ENCODE measurements around the gene OR2A5. TPM values are rescaled to one million over a fixed set of nuclear protein-coding genes. Genes with fewer than 3 reads are reported as not detected.

Gene OR2A5, protein sequence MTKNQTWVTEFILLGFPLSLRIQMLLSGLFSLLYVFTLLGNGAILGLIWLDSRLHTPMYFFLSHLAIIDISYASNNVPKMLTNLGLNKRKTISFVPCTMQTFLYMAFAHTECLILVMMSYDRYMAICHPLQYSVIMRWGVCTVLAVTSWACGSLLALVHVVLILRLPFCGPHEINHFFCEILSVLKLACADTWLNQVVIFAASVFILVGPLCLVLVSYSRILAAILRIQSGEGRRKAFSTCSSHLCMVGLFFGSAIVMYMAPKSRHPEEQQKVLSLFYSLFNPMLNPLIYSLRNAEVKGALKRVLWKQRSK
- total RNA-seq, result not detected in 2 replicates

DNA sequence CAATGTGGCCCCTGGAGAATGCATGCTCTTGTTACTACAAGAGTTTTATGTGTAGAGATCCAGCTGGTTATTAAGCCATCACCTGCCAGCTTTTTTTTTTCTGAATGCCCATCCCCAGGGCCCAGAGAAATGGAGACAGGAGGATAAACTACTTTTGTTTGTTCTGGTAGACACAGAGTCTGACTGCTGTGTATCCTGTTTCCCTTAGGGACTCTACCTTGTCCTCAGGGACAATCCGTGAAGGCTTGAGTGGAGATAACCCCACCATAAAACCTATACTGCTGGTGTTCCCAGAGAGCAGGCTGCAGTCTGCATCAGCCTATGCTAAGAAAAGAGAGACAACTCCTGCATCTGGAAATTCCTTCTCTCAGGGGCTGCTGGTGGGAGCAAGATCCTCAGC, at the start of gene OR2A5:
Gene OR2A5 (plus strand): TSS at position 301 of the 400 bp plus-strand sequence. CDS start 1,454 bp downstream, outside the sequence.

DNA sequence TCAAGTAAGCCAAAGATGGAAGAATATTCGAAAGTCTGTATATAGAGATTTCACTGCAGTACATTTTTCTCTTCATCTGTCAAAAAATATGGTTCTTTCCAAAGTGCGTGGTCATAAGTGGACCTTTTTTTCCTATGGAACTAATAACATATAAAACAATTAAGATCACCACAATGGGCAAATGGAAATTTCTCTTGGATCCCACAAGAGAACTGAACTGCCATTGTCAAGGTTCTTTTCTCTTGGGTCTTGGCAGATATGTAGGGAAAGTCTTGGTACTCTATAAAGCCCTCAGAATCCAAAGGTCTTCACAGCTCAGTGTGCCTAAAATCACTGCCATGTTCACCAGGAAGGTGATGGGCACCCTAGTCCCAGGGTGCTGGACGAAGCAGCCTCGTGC, 48.7 kb upstream of the OR2A5 start, which contains the start of gene OR6B1:
Gene OR6B1 (plus strand): TSS at position 301 of the 400 bp plus-strand sequence. CDS start 3,677 bp downstream, outside the sequence.

DNA sequence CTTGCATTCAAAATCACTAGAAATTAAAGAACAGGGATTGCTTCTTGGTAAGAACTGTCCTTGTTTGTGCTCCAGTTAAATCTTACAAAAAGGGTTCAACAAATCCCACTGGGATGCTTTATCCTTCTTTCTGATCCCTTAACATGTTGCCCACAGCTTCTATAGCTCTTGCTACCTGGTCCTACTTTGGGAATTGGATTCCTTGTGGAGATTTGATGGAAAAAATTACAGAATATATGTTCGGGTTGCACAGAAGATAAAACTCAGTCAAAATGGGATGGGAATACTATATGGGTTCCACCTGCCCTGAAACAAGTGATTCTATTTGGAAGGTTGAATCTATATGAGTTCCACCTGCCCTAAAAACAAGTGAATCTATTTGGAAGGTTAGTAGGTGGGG, 20.8 kb downstream of the OR2A5 start, which contains the start of gene OR2A25:
Gene OR2A25 (plus strand): TSS at position 301 of the 400 bp plus-strand sequence. CDS start 4,409 bp downstream, outside the sequence.

DNA sequence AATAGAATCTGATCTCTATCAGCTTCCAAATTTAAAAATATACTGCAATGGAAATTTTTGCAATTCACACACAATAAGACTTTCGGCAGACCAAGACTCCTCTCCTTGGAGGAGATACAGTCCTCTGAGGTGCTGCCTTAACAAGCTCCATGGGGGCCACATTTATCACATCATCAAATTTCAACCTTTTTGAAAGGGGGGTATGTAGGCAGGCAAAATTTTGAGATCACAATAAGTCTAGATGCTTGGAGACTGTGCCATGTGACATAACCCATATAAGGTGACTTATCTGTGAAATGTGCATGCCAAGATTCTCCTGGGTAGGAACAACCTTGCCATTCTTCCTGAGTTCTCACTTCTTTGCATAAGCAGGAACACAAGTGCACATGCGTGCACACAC, 37.2 kb downstream of the OR2A5 start, which contains the start of gene OR2A12:
Gene OR2A12 (plus strand): TSS at position 301 of the 400 bp plus-strand sequence. CDS start 8,830 bp downstream, outside the sequence.

Other genes with a start within 250 kb of the OR2A5 start
- gene TCAF1, start 146.8 kb upstream of the OR2A5 start, total RNA-seq, result 67.3 and 67.8 TPM in 2 replicates
- gene OR2F2, start 113.7 kb upstream of the OR2A5 start, total RNA-seq, result not detected in 2 replicates
- 0.12 TPM in 1 of 2 replicates, not detected in the other for gene OR2F1, start 94.1 kb upstream of the OR2A5 start, total RNA-seq
- not detected in 2 replicates for gene OR6B1, start 48.6 kb upstream of the OR2A5 start, total RNA-seq
- gene OR2A25, start 20.9 kb downstream of the OR2A5 start, total RNA-seq, result not detected in 2 replicates
- not detected in 2 replicates for gene OR2A12, start 37.3 kb downstream of the OR2A5 start, total RNA-seq
- not detected in 2 replicates for gene OR2A2, start 60.6 kb downstream of the OR2A5 start, total RNA-seq
- gene OR2A14, start 74.2 kb downstream of the OR2A5 start, total RNA-seq, result not detected in 2 replicates
- 0.09 and 0.82 TPM in 2 replicates for gene CTAGE4, start 134.5 kb downstream of the OR2A5 start, total RNA-seq
- 0.60 and 4.4 TPM in 2 replicates for gene ARHGEF35, start 146.9 kb downstream of the OR2A5 start, total RNA-seq
- gene OR2A42, start 190.7 kb downstream of the OR2A5 start, total RNA-seq, result not detected in 2 replicates
- gene OR2A7, start 215.8 kb downstream of the OR2A5 start, total RNA-seq, result 0.17 TPM in 1 of 2 replicates, not detected in the other
- under 0.01 and 0.26 TPM in 2 replicates for gene CTAGE8, start 220.3 kb downstream of the OR2A5 start, total RNA-seq